Natural killer cell (primary cell): ENCODE results near the gene FOXC2. TPM values are rescaled to one million over a fixed set of nuclear protein-coding genes. Genes with fewer than 3 reads are reported as not detected.
A peak's percentile ranks its signal among the peaks of the same experiment; 100 is the strongest.

Experiments used
- ATAC-seq, 3 donors: fragments of 150-1000 bp in 2 of 3; fragments of 200-7000 bp in 1 of 3; cut with Tn5 transposase; 1 replicate in 1 of 3; 2 replicates in 2 of 3; pipeline ENCODE4 v1.10.0; 2021; ENCODE audit warnings: mild to moderate bottlenecking in 2 of 3, moderate library complexity in 2 of 3
- DNase-seq, 2 donors: peaks; one replicate each; pipeline versions ENCODE4 v3.0.0 to v3.0.0-alpha.2; 2013 to 2021; ENCODE audit warnings: mixed read lengths in 1 of 2
- H3K27ac ChIP-seq: one replicate; pipeline ENCODE4 v1.5.1; 2013; ENCODE audit warnings: mild to moderate bottlenecking, low read length
- H3K27me3 ChIP-seq: one replicate; pipeline ENCODE4 v1.6.1; 2013; ENCODE audit warnings: low read length; ENCODE audit not compliant: control insufficient read depth, insufficient read depth
- H3K36me3 ChIP-seq: one replicate; pipeline ENCODE4 v1.6.1; 2013; ENCODE audit warnings: low read length; ENCODE audit not compliant: control insufficient read depth, insufficient read depth
- H3K4me1 ChIP-seq: one replicate; pipeline ENCODE4 v1.6.1; 2013; ENCODE audit warnings: low read length; ENCODE audit not compliant: control insufficient read depth, insufficient read depth
- H3K4me3 ChIP-seq: one replicate; pipeline ENCODE4 v1.5.1; 2013; ENCODE audit warnings: low read length
- H3K9me3 ChIP-seq: one replicate; pipeline ENCODE4 v1.6.1; 2013; ENCODE audit warnings: low read length; ENCODE audit not compliant: control insufficient read depth, insufficient read depth
- H3K27ac Mint-ChIP-seq, 2 donors: one replicate each; pipeline ENCODE4 v1.8.0; 2022; ENCODE audit warnings: mild to moderate bottlenecking in 2 of 2, mixed read lengths in 2 of 2, moderate library complexity in 1 of 2
- H3K27me3 Mint-ChIP-seq, 2 donors: one replicate each; pipeline ENCODE4 v1.8.0; 2022; ENCODE audit warnings: low read depth in 2 of 2, mixed read lengths in 2 of 2
- H3K36me3 Mint-ChIP-seq: one replicate; pipeline ENCODE4 v1.8.0; 2022; ENCODE audit warnings: mixed read lengths
- H3K4me1 Mint-ChIP-seq, 2 donors: one replicate each; pipeline ENCODE4 v1.8.0; 2022; ENCODE audit warnings: mixed read lengths in 2 of 2
- H3K4me3 Mint-ChIP-seq: one replicate; pipeline ENCODE4 v1.8.0; 2022; ENCODE audit warnings: mild to moderate bottlenecking, moderate library complexity, mixed read lengths
- H3K9me3 Mint-ChIP-seq, 2 donors: one replicate each; pipeline ENCODE4 v1.8.0; 2022; ENCODE audit warnings: mixed read lengths in 2 of 2
- CTCF ChIP-seq: fragments of 200-600 bp; IDR thresholded peaks from one replicate; pipeline ENCODE4 v1.8.0; 2022; ENCODE audit warnings: antibody characterized with exemption
- WGBS: methylation state at CpG from one replicate; pipeline ENCODE4 v1.1.7; 2013; ENCODE audit warnings: missing lambda C conversion rate; ENCODE audit not compliant: insufficient coverage; 5-methylcytosine and 5-hydroxymethylcytosine counted together
- intact Hi-C: fragments of 100-400 bp; cut with micrococcal nuclease; formaldehyde crosslinking; loops from one replicate; pipeline ENCODE4 v1.14.2; 2022
- total RNA-seq, 4 donors: library from RNA; stranded (reverse); fragments of 120-200 nt in 1 of 4; gene quantifications; one replicate each; pipeline versions ENCODE4 v1.2.3 to v1.2.4, GENCODE V29; 2013 to 2022

Gene FOXC2
- total RNA-seq, 3 donors from 2014 or later (not counting 1 experiment from before 2014, with no cell fraction given) = 0.14 TPM; not detected in 2

- peak; percentile 15 to 87 (median 73) for ATAC-seq
- peak overlapping the region; percentile 57 for H3K4me3 Mint-ChIP-seq
- H3K27me3 ChIP-seq = peaks cover 23% of the 10 kb centered on the region
- DNase-seq = peak in 1 of 2 donors; percentile 59
- H3K36me3 ChIP-seq = no peaks in the 10 kb centered on the region
- intact Hi-C loops = no loop called here
- peak overlapping the region; percentile 9 for H3K4me3 ChIP-seq
- no peaks in the 10 kb centered on the region for H3K9me3 ChIP-seq
- peaks cover 5 to 10% of the 10 kb centered on the region in 2 donors for H3K4me1 Mint-ChIP-seq
- H3K27ac Mint-ChIP-seq = no peak overlapping the region
- 2% methylated on average over 54 of the region's 54 CpGs for WGBS
- H3K36me3 Mint-ChIP-seq = no peaks in the 10 kb centered on the region
- H3K27ac ChIP-seq = no peak overlapping the region
- TF ChIP-seq CTCF = no peak
- H3K27me3 Mint-ChIP-seq = peaks cover 59 to 66% of the 10 kb centered on the region in 2 donors
- peaks cover 12% of the 10 kb centered on the region for H3K4me1 ChIP-seq
- no peaks in the 10 kb centered on the region for H3K9me3 Mint-ChIP-seq
Observed at GRCh38 chr16:86575754-86576557, 9.3 kb downstream of the FOXC2 start.

- H3K27me3 ChIP-seq = peaks cover 26% of the 10 kb centered on the region
- peak overlapping the region; percentile 57 for H3K4me3 Mint-ChIP-seq
- TF ChIP-seq CTCF = no peak
- no peak for DNase-seq
- ATAC-seq = peak in 1 of 3 donors; percentile 3
- intact Hi-C loops = no loop called here
- H3K27ac ChIP-seq = no peak overlapping the region
- no peaks in the 10 kb centered on the region for H3K9me3 Mint-ChIP-seq
- no peaks in the 10 kb centered on the region for H3K36me3 ChIP-seq
- H3K27me3 Mint-ChIP-seq = peaks cover 61 to 70% of the 10 kb centered on the region in 2 donors
- no peak overlapping the region for H3K4me3 ChIP-seq
- peaks cover 12% of the 10 kb centered on the region for H3K4me1 ChIP-seq
- no peak overlapping the region for H3K27ac Mint-ChIP-seq
- WGBS = 8% methylated on average over 30 of the region's 33 CpGs
- no peaks in the 10 kb centered on the region for H3K36me3 Mint-ChIP-seq
- H3K9me3 ChIP-seq = no peaks in the 10 kb centered on the region
- H3K4me1 Mint-ChIP-seq = peaks cover 5 to 10% of the 10 kb centered on the region in 2 donors
Observed at GRCh38 chr16:86576591-86577313, 10.1 kb downstream of the FOXC2 start.

GRCh38 chr16:86577314-86577971 lies 10.8 kb downstream of the FOXC2 start:
- H3K27ac Mint-ChIP-seq = no peak overlapping the region
- H3K36me3 Mint-ChIP-seq = no peaks in the 10 kb centered on the region
- ATAC-seq = no peak
- H3K4me3 Mint-ChIP-seq = peak overlapping the region; percentile 28
- TF ChIP-seq CTCF = no peak
- no peak overlapping the region for H3K4me3 ChIP-seq
- WGBS = 71% methylated on average over 12 of the region's 12 CpGs
- no peaks in the 10 kb centered on the region for H3K36me3 ChIP-seq
- no peak for DNase-seq
- intact Hi-C loops = no loop called here
- H3K4me1 ChIP-seq = peaks cover 12% of the 10 kb centered on the region
- H3K27ac ChIP-seq = no peak overlapping the region
- H3K27me3 Mint-ChIP-seq = peaks cover 63 to 74% of the 10 kb centered on the region in 2 donors
- peaks cover 26% of the 10 kb centered on the region for H3K27me3 ChIP-seq
- peaks cover 5 to 10% of the 10 kb centered on the region in 2 donors for H3K4me1 Mint-ChIP-seq
- no peaks in the 10 kb centered on the region for H3K9me3 ChIP-seq
- H3K9me3 Mint-ChIP-seq = no peaks in the 10 kb centered on the region
